COLO668 (cell line): ENCODE measurements around the gene ZMYM1.
"Not testable (repeated sequence)": the region's sequence is repeated elsewhere in the genome, so short reads cannot be mapped to it uniquely, and the experiment has no call there.

ENCODE experiments used
- DNase-seq: peaks from one replicate; lab custom pipeline; 2025; ENCODE audit not compliant: unreplicated experiment; lab: John Stamatoyannopoulos, UW

Gene ZMYM1

GRCh38 chr1:35073265-35073811 is 5.8 kb upstream of the ZMYM1 start:
- DNase-seq: no peak

- DNase-seq: not testable (repeated sequence)
Measured at GRCh38 chr1:35076426-35076825, 2.8 kb upstream of the ZMYM1 start.

- DNase-seq: no peak
Measured at GRCh38 chr1:35080171-35080854, 1.1 kb downstream of the ZMYM1 start.

- no peak for DNase-seq
Measured at GRCh38 chr1:35085421-35085820, 6.2 kb downstream of the ZMYM1 start.

GRCh38 chr1:35097224-35097623 is 18.0 kb downstream of the ZMYM1 start:
- no peak for DNase-seq

GRCh38 chr1:35111106-35111505 is 31.9 kb downstream of the ZMYM1 start:
- DNase-seq: no peak

- DNase-seq: no peak
Measured at GRCh38 chr1:35112668-35113067, 33.5 kb downstream of the ZMYM1 start.

- no peak for DNase-seq
Measured at GRCh38 chr1:35115459-35116383, 36.5 kb downstream of the ZMYM1 start.

- DNase-seq: peak; percentile 50
Measured at GRCh38 chr1:35120458-35121133, 41.4 kb downstream of the ZMYM1 start.

- no peak for DNase-seq
Measured at GRCh38 chr1:35122311-35122710, 43.1 kb downstream of the ZMYM1 start.

- DNase-seq: no peak
Measured at GRCh38 chr1:35126546-35126945, 47.4 kb downstream of the ZMYM1 start.

GRCh38 chr1:35129080-35129479 is 49.9 kb downstream of the ZMYM1 start:
- no peak for DNase-seq

- DNase-seq: no peak
Measured at GRCh38 chr1:35136780-35137179, 57.6 kb downstream of the ZMYM1 start.

GRCh38 chr1:35137590-35137989 is 58.4 kb downstream of the ZMYM1 start:
- not testable (repeated sequence) for DNase-seq

GRCh38 chr1:35142294-35142693 is 63.1 kb downstream of the ZMYM1 start:
- not testable (repeated sequence) for DNase-seq

GRCh38 chr1:35142728-35143127 is 63.5 kb downstream of the ZMYM1 start:
- DNase-seq: not testable (repeated sequence)

GRCh38 chr1:35143737-35144508 is 64.7 kb downstream of the ZMYM1 start:
- no peak for DNase-seq

- not testable (repeated sequence) for DNase-seq
Measured at GRCh38 chr1:35145892-35146549, 66.8 kb downstream of the ZMYM1 start.

GRCh38 chr1:35151220-35151619 is 72.0 kb downstream of the ZMYM1 start:
- no peak for DNase-seq

- no peak for DNase-seq
Measured at GRCh38 chr1:35164893-35165292, 85.7 kb downstream of the ZMYM1 start.
